A673 (cell line): ENCODE results near the gene SART1. TPM values are rescaled to one million over a fixed set of nuclear protein-coding genes. Genes with fewer than 3 reads are reported as not detected.

Experiments used
- BruUV-seq: library from RNA; stranded (reverse); fragments of 400-500 nt; replicated peaks from 2 replicates; lab custom pipeline; 2021; lab: Mats Ljungman, UMichigan
- CTCF ChIA-PET: fragments of 300-600 bp; sonication (Branson Sonifier 250); formaldehyde crosslinking; loops from one replicate; lab custom pipeline; 2022; ENCODE audit warnings: antibody characterized with exemption; lab: Charles Lee
- POLR2A ChIA-PET: fragments of 300-600 bp; sonication (Branson Sonifier 250); formaldehyde crosslinking; loops from one replicate; lab custom pipeline; 2022; ENCODE audit warnings: antibody characterized with exemption; ENCODE audit not compliant: low non-redundant PET; lab: Charles Lee
- DNase-seq: peaks from one replicate; pipeline ENCODE4 v3.0.0-alpha.2; 2015; ENCODE audit warnings: low spot score
- H3K27ac ChIP-seq: fragments of 200-600 bp; sonication (generic); 2 replicates; pipeline ENCODE4 v1.5.1; 2016; ENCODE audit warnings: mixed run types, low read depth, mild to moderate bottlenecking, mixed read lengths, antibody characterized with exemption, low read length; ENCODE audit not compliant: poor library complexity, severe bottlenecking
- H3K27me3 ChIP-seq: fragments of 200-600 bp; sonication (generic); replicated peaks from 2 replicates; pipeline ENCODE4 v1.6.1; 2017; ENCODE audit warnings: mixed run types, low read depth, mild to moderate bottlenecking, mixed read lengths, antibody characterized with exemption, low read length; ENCODE audit not compliant: insufficient read depth, poor library complexity
- H3K36me3 ChIP-seq: fragments of 200-600 bp; sonication (generic); 2 replicates; pipeline ENCODE4 v1.6.1; 2016; ENCODE audit warnings: mixed run types, mild to moderate bottlenecking, mixed read lengths, antibody characterized with exemption, low read length; ENCODE audit not compliant: insufficient read depth, poor library complexity, severe bottlenecking
- H3K4me1 ChIP-seq: fragments of 200-600 bp; sonication (generic); 2 replicates; pipeline ENCODE4 v1.6.1; 2017; ENCODE audit warnings: mixed run types, mild to moderate bottlenecking, mixed read lengths, antibody characterized with exemption, low read length; ENCODE audit not compliant: insufficient read depth, poor library complexity, severe bottlenecking
- H3K4me3 ChIP-seq: fragments of 200-600 bp; sonication (generic); 2 replicates; pipeline ENCODE4 v1.5.1; 2016; ENCODE audit warnings: low read depth, mixed run types, mild to moderate bottlenecking, mixed read lengths, low read length; ENCODE audit not compliant: poor library complexity, severe bottlenecking
- H3K9me3 ChIP-seq: fragments of 200-600 bp; sonication (generic); 2 replicates; pipeline ENCODE4 v1.6.1; 2016; ENCODE audit warnings: mixed run types, low read depth, mild to moderate bottlenecking, mixed read lengths, antibody characterized with exemption, low read length; ENCODE audit not compliant: poor library complexity, severe bottlenecking
- EZH2 ChIP-seq: fragments of 200-600 bp; sonication (generic); IDR thresholded peaks from 2 replicates; pipeline ENCODE4 v1.6.1; 2017; ENCODE audit warnings: borderline replicate concordance, low read depth, mild to moderate bottlenecking, mixed read lengths, antibody characterized with exemption, low read length; ENCODE audit not compliant: poor library complexity, severe bottlenecking
- intact Hi-C: fragments of 100-400 bp; cut with micrococcal nuclease; formaldehyde crosslinking; loops from one replicate; pipeline ENCODE4 v1.10.0; 2022; ENCODE audit not compliant: unreplicated experiment
- total RNA-seq: library from RNA; stranded (reverse); gene quantifications from 2 replicates; pipeline ENCODE4 v1.2.3, GENCODE V29; 2021
- TF ChIP-seq, protein P1 (sequence below): fragments of 300-800, 200-600 bp; sonication (generic); conservative IDR thresholded peaks from 2 replicates; pipeline ENCODE4 v1.5.1; 2017; ENCODE audit warnings: low read depth, mild to moderate bottlenecking, antibody characterized with exemption, low read length, moderate library complexity, mixed read lengths

Gene SART1
- total RNA-seq, 1 experiment from 2014 or later = 96.3 TPM

DNA sequence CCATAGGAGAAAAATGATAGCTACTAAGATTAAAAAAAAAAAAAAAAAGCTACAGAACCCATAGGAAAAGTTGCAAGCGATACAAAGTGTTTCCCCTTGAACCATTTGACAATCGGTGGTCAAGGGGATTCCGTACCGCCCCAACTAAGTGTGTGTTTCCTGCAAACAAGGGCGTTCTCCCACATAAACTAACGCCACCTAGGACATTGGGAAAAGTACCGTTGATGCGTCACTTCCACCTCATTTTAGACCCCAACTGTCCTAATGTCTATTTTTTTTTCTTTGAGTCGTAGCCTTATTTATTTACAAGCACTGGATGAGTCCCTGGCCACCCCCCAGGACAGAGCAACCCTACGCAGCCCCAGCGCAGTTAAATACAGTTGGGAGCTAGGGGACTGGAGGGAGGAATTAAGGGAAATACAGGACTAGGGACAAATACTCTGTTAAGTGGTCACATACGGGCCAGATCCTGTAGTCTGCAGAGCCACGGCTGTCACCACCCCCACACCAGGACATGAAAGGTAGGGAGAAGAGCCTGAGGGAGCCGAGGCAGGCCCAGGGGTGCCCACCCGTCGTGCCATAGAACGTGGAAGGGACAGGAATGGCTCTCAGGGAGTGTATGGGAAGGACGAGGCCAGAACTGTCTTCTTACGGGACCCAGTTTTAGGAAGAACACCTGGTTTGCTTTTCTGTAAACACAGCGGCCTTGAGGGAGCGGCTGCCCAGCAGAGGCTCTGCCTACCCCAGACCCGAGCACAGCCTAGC, 21.5 kb downstream of the SART1 start:
- intact Hi-C loops = no loop called here

DNA sequence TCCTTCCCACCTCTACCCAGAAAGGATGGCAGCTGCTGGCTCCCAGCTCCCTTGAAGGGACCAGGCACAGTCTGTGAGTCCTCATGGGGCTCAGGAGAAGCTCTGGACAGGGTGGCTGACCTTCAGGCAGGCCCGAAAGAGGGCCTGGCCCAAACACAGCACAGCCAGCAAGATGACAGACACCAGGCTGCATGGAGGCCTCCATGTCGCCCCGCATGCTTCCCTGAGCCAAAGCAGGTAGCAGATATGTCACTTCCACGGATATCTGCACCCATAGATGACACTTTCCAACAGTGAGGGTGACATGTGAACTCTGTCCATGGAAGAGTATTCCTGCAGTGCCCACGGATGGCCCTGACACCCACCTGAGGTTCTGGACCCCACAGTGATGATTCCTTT, 22.1 kb downstream of the SART1 start:
- no peak overlapping the region for H3K4me3 ChIP-seq
- no peaks in the 10 kb centered on the region for H3K27me3 ChIP-seq
- H3K36me3 ChIP-seq = peaks cover 12% of the 10 kb centered on the region
- intact Hi-C loops = no loop called here
- BruUV-seq = no TSS peak
- no peak for TF ChIP-seq EZH2
- TF ChIP-seq, protein P1, sequence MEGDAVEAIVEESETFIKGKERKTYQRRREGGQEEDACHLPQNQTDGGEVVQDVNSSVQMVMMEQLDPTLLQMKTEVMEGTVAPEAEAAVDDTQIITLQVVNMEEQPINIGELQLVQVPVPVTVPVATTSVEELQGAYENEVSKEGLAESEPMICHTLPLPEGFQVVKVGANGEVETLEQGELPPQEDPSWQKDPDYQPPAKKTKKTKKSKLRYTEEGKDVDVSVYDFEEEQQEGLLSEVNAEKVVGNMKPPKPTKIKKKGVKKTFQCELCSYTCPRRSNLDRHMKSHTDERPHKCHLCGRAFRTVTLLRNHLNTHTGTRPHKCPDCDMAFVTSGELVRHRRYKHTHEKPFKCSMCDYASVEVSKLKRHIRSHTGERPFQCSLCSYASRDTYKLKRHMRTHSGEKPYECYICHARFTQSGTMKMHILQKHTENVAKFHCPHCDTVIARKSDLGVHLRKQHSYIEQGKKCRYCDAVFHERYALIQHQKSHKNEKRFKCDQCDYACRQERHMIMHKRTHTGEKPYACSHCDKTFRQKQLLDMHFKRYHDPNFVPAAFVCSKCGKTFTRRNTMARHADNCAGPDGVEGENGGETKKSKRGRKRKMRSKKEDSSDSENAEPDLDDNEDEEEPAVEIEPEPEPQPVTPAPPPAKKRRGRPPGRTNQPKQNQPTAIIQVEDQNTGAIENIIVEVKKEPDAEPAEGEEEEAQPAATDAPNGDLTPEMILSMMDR = no peak
- H3K4me1 ChIP-seq = no peaks in the 10 kb centered on the region
- no peak for DNase-seq
- H3K27ac ChIP-seq = no peak overlapping the region
- H3K9me3 ChIP-seq = no peaks in the 10 kb centered on the region
- ChIA-PET POLR2A (no interaction called here), CTCF (no interaction called here)

More for the DNA sequence above, 21.5 kb downstream of the SART1 start:
- no peaks in the 10 kb centered on the region for H3K27me3 ChIP-seq
- H3K9me3 ChIP-seq = no peaks in the 10 kb centered on the region
- ChIA-PET CTCF (no interaction called here), POLR2A (interaction anchor here (0.7 kb wide), 1 partner anchor 379 kb away, joined by 3 read pairs; no protein-coding TSS in a partner anchor)
- BruUV-seq = no TSS peak
- H3K4me1 ChIP-seq = no peaks in the 10 kb centered on the region
- no peak overlapping the region for H3K4me3 ChIP-seq
- DNase-seq = no peak
- TF ChIP-seq EZH2 = no peak
- TF ChIP-seq, protein P1 = no peak
- no peak overlapping the region for H3K27ac ChIP-seq
- peaks cover 18% of the 10 kb centered on the region for H3K36me3 ChIP-seq

DNA sequence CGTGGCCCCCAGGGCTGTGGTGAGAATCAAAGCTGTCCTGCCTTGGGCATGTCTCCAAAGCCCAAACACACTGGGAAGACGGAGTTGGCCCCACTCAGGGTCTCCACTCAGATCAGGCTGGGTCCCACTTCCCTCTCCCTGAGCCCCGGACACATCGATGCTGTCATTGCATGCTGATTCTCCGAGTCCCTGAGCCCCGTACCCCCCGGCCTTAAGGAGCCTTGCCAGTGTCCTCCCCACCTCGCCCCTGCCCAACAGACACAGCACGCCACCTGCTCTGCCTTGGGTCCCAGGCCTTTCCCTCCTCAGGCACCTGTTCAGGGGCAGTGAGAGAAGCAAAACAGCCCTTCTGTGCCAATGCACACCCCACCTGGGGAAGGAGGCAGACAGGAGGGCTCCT, 25.8 kb downstream of the SART1 start:
- Histone ChIP-seq H3K27me3 (no peaks in the 10 kb centered on the region), H3K36me3 (no peaks in the 10 kb centered on the region), H3K4me1 (no peaks in the 10 kb centered on the region), H3K27ac (no peak overlapping the region), H3K4me3 (no peak overlapping the region), H3K9me3 (no peaks in the 10 kb centered on the region)
- CTCF ChIA-PET = no interaction called here
- intact Hi-C loops = loop anchor here (5.0 kb wide), 1 partner anchor 215 kb away; no protein-coding TSS in a partner anchor
- no TSS peak for BruUV-seq
- POLR2A ChIA-PET = no interaction called here
- TF ChIP-seq, protein P1 = no peak
- no peak for TF ChIP-seq EZH2
- no peak for DNase-seq
